AG04450 (cell line): ENCODE data around the gene RNF151. TPM values are rescaled to one million over a fixed set of nuclear protein-coding genes. Genes with fewer than 3 reads are reported as not detected.
A peak's percentile ranks its signal among the peaks of the same experiment; 100 is the strongest.
"Not testable (repeated sequence)": the region's sequence is repeated elsewhere in the genome, so short reads cannot be mapped to it uniquely, and the experiment has no call there.

Experiments
- CTCF ChIA-PET: fragments of 300-600, 350-600 bp; formaldehyde crosslinking; extraction: SDS; loops from one replicate; lab custom pipeline; 2022; ENCODE audit warnings: antibody characterized with exemption, inconsistent platforms; lab: Charles Lee
- POLR2A ChIA-PET: fragments of 350-600 bp; formaldehyde crosslinking; extraction: SDS; loops from one replicate; lab custom pipeline; 2021; ENCODE audit warnings: antibody characterized with exemption, inconsistent platforms; lab: Yijun Ruan, JAX
- DNase-seq: peaks from one replicate; pipeline ENCODE4 v3.0.0-alpha.2; 2011; ENCODE audit warnings: low read depth, low spot score
- H3K27ac ChIP-seq: one replicate; pipeline ENCODE4 v1.5.1; 2012; ENCODE audit warnings: low read depth, low read length, control low read depth
- H3K27me3 ChIP-seq: one replicate; pipeline ENCODE4 v1.6.0; 2012; ENCODE audit warnings: low read length; ENCODE audit not compliant: control insufficient read depth, insufficient read depth
- H3K4me3 ChIP-seq: 2 replicates; pipeline ENCODE4 v1.5.1; 2011; ENCODE audit warnings: mild to moderate bottlenecking, low read depth, low read length, control low read depth
- H3K9me3 ChIP-seq: 2 replicates; pipeline ENCODE4 v1.5.1; 2012; ENCODE audit warnings: low read length; ENCODE audit not compliant: control insufficient read depth, insufficient read depth
- CTCF ChIP-seq: IDR thresholded peaks from 2 replicates; pipeline ENCODE4 v1.5.1; 2011; ENCODE audit warnings: low read depth, low read length, control low read depth, inconsistent platforms
- polyA plus RNA-seq: library from polyadenylated mRNA; depleted of rRNA; stranded (reverse); fragments of >200 nt; gene quantifications from 2 replicates; pipeline ENCODE4 v1.2.3, GENCODE V29; 2011

Gene RNF151
- polyA plus RNA-seq, 1 experiment = not detected

GRCh38 chr16:1919327-1919998 lies 47.2 kb upstream of the RNF151 start:
- no peak for DNase-seq
- H3K27ac ChIP-seq = no peak overlapping the region
- POLR2A ChIA-PET = no interaction called here
- TF ChIP-seq CTCF = no peak
- no peak overlapping the region for H3K4me3 ChIP-seq
- peaks cover 3% of the 10 kb centered on the region; the same call in 1 of the 2 replicates for H3K9me3 ChIP-seq
- CTCF ChIA-PET = no interaction called here
- H3K27me3 ChIP-seq = peaks cover 89% of the 10 kb centered on the region

DNA sequence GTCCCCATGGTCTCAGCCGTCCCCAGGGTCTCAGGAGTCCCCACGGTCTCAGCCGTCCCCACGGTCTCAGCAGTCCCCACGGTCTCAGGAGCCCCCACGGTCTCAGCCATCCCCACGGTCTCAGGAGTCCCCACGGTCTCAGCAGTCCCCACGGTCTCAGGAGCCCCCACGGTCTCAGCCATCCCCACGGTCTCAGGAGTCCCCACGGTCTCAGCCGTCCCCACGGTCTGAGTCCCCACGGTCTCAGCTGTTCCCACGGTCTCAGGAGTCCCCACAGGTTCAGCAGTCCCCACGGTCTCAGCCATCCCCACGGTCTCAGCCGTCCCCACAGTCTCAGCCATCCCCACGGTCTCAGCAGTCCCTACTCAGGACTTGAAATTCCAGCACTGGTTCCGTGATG lies 46.5 kb upstream of the RNF151 start:
- H3K4me3 ChIP-seq, POLR2A ChIA-PET, CTCF ChIA-PET, H3K27ac ChIP-seq, H3K9me3 ChIP-seq, DNase-seq: not testable (repeated sequence)
- peaks cover 87% of the 10 kb centered on the region for H3K27me3 ChIP-seq

DNA sequence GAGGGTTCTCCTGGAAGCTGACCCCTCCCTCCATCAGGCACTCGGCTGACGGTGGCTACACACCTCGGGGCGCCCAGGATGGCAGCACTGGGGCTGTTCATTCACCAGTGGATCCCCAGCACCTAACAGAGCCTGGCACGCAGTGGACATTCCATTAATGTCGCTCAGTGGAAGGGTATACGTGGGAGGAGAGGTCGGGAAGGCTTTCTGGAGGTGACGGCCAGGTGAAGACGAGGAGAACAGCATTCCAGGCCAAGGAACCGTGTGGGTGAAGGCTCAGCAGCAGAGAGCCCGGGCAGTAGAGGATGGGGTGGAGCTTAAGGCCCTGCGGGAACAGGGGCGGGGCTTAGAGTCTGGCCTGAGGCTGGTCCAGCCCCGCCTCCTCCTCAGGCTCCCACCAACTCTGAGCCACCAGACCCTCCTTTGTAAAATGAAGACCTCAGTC lies 45.9 kb upstream of the RNF151 start:
- no peak for TF ChIP-seq CTCF
- Histone ChIP-seq H3K4me3 (no peak overlapping the region), H3K27me3 (peaks cover 85% of the 10 kb centered on the region), H3K9me3 (peaks cover 3% of the 10 kb centered on the region; the same call in 1 of the 2 replicates), H3K27ac (no peak overlapping the region)
- ChIA-PET POLR2A (no interaction called here), CTCF (no interaction called here)
- no peak for DNase-seq

- H3K27ac ChIP-seq = no peak overlapping the region
- DNase-seq = no peak
- no peak for TF ChIP-seq CTCF
- H3K9me3 ChIP-seq = peaks cover 3% of the 10 kb centered on the region; the same call in 1 of the 2 replicates
- H3K27me3 ChIP-seq = peaks cover 69% of the 10 kb centered on the region
- POLR2A ChIA-PET = no interaction called here
- H3K4me3 ChIP-seq = no peak overlapping the region
- CTCF ChIA-PET = no interaction called here
Measured at GRCh38 chr16:1922357-1922756, 44.3 kb upstream of the RNF151 start.

DNA sequence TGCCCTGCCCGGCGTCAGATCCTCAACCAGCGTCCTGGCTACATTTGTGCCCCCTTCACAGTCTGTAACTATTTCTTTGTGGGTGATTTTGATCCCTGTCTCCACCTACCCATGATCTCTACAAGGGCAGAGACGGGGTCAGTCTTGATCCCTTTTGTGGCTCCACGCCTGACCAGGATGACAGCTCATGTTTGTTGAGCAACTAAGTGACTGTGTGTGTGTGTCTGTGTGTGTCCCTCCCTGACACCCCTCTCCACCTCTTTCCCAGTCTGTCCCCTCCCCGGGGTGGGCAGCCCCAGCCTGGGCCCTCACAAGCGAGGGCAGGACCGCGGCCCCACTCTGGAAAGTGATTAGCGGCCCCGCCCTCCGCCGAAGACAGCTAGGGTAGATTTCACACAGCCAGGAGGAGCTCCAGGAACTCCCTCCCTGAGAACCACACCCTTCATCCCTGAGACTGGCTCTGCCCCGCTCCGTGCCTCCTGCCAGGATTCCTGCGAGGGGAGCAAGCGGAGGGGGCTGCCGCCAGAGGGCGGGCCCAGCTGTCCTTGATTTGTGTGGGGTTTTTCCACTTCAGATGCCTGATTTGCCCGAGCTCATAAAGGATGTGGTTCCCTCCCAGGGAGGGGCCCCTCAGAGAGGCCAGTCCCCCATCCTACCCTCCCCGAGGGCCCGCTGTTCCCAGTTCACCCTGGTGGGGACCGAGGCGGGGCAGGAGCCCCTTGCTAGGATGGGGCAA lies 43.2 kb upstream of the RNF151 start:
- peak; percentile 31; the same call in 1 of the 2 replicates for TF ChIP-seq CTCF
- H3K9me3 ChIP-seq = peaks cover 3% of the 10 kb centered on the region; the same call in 1 of the 2 replicates
- H3K27me3 ChIP-seq = peaks cover 64% of the 10 kb centered on the region
- H3K27ac ChIP-seq = no peak overlapping the region
- CTCF ChIA-PET = interaction anchor here (0.8 to 1.0 kb wide), 2 partner anchors 36 to 89 kb away, joined by 3 read pairs; no protein-coding TSS in a partner anchor
- POLR2A ChIA-PET = no interaction called here
- no peak overlapping the region for H3K4me3 ChIP-seq
- no peak for DNase-seq
